CD4-positive, CD25-positive, alpha-beta regulatory T cell (primary cell): ENCODE data around the gene ADAMTS19. TPM values are rescaled to one million over a fixed set of nuclear protein-coding genes. Genes with fewer than 3 reads are reported as not detected.

Experiments used
- ATAC-seq, 2 donors: fragments of 150-1000 bp; cut with Tn5 transposase; one replicate each; pipeline ENCODE4 v1.10.0; 2021; ENCODE audit warnings: low read depth in 2 of 2, moderate number of reproducible peaks in 2 of 2, moderate library complexity in 1 of 2
- DNase-seq, 3 donors: peaks; one replicate each; pipeline versions ENCODE4 v3.0.0 to v3.0.0-alpha.2; 2012 to 2022; ENCODE audit warnings: mixed read lengths in 1 of 3
- H3K27ac ChIP-seq: one replicate; pipeline ENCODE4 v1.7.0; 2013; ENCODE audit warnings: mild to moderate bottlenecking, low read length; ENCODE audit not compliant: insufficient read depth, poor library complexity, severe bottlenecking
- H3K27me3 ChIP-seq: one replicate; pipeline ENCODE4 v1.7.0; 2013; ENCODE audit warnings: low read length; ENCODE audit not compliant: control insufficient read depth, insufficient read depth
- H3K36me3 ChIP-seq: one replicate; pipeline ENCODE4 v1.7.0; 2013; ENCODE audit warnings: mild to moderate bottlenecking, low read length, moderate library complexity; ENCODE audit not compliant: control insufficient read depth, insufficient read depth
- H3K4me1 ChIP-seq: 2 replicates; pipeline ENCODE4 v1.7.0; 2013; ENCODE audit warnings: mild to moderate bottlenecking, low read length; ENCODE audit not compliant: insufficient read depth, control insufficient read depth, poor library complexity, severe bottlenecking
- H3K4me3 ChIP-seq: one replicate; pipeline ENCODE4 v1.7.0; 2013; ENCODE audit warnings: low read depth, mild to moderate bottlenecking, low read length, moderate library complexity
- H3K9me3 ChIP-seq, 2 experiments: 1 replicate in 1 of 2; 2 replicates in 1 of 2; pipeline ENCODE4 v1.7.0; 2013; ENCODE audit warnings: low read length in 2 of 2, mild to moderate bottlenecking in 1 of 2, moderate library complexity in 1 of 2; ENCODE audit not compliant: control insufficient read depth in 2 of 2
- H3K27ac Mint-ChIP-seq, 3 donors: one replicate each; pipeline ENCODE4 v1.8.0; 2020 to 2022; ENCODE audit warnings: mild to moderate bottlenecking in 3 of 3, mixed read lengths in 3 of 3, moderate library complexity in 2 of 3
- H3K27me3 Mint-ChIP-seq: one replicate; pipeline ENCODE4 v1.8.0; 2022; ENCODE audit warnings: mild to moderate bottlenecking, mixed read lengths
- H3K36me3 Mint-ChIP-seq: one replicate; pipeline ENCODE4 v1.8.0; 2020; ENCODE audit warnings: mixed read lengths
- H3K4me1 Mint-ChIP-seq, 4 donors: one replicate each; pipeline ENCODE4 v1.8.0; 2020 to 2022; ENCODE audit warnings: mixed read lengths in 4 of 4, mild to moderate bottlenecking in 1 of 4
- H3K4me3 Mint-ChIP-seq, 4 donors: one replicate each; pipeline ENCODE4 v1.8.0; 2020 to 2022; ENCODE audit warnings: mild to moderate bottlenecking in 4 of 4, mixed read lengths in 4 of 4, moderate library complexity in 3 of 4
- H3K9me3 Mint-ChIP-seq, 7 donors: one replicate each; pipeline ENCODE4 v1.8.0; 2020 to 2022; ENCODE audit warnings: mixed read lengths in 7 of 7, mild to moderate bottlenecking in 3 of 7, moderate library complexity in 2 of 7
- polyA plus RNA-seq, 4 donors: library from polyadenylated mRNA; unstranded; fragments of 300-500 nt; fragmentation: Illumina TruSeq; gene quantifications; one replicate each; pipeline ENCODE4 v1.2.3, GENCODE V29; 2021
- total RNA-seq: library from RNA; stranded (reverse); gene quantifications from one replicate; pipeline ENCODE4 v1.2.3, GENCODE V29; 2022

ADAMTS19 gene
- total and polyA plus RNA-seq, 5 donors from 2014 or later = not detected

- H3K4me3 Mint-ChIP-seq = no peak overlapping the region
- ATAC-seq (no peak), DNase-seq (no peak)
- no peaks in the 10 kb centered on the region for H3K4me1 ChIP-seq
- H3K27me3 Mint-ChIP-seq = no peaks in the 10 kb centered on the region
- no peaks in the 10 kb centered on the region for H3K36me3 Mint-ChIP-seq
- H3K9me3 ChIP-seq = no peaks in the 10 kb centered on the region
- no peaks in the 10 kb centered on the region for H3K4me1 Mint-ChIP-seq
- peaks cover 0 to 2% (median 0%) of the 10 kb centered on the region in 7 donors for H3K9me3 Mint-ChIP-seq
- no peak overlapping the region for H3K27ac Mint-ChIP-seq
- no peaks in the 10 kb centered on the region for H3K27me3 ChIP-seq
- H3K36me3 ChIP-seq = no peaks in the 10 kb centered on the region
- no peak overlapping the region for H3K4me3 ChIP-seq
- no peak overlapping the region for H3K27ac ChIP-seq
These were observed 283.6 kb downstream of the ADAMTS19 start for GRCh38 chr5:129743541-129744187.

GRCh38 chr5:129745997-129746396 is 285.9 kb downstream of the ADAMTS19 start:
- DNase-seq = no peak
- Mint-ChIP-seq H3K27ac (no peak overlapping the region), H3K9me3 (peaks cover 0 to 2% (median 0%) of the 10 kb centered on the region in 7 donors), H3K4me1 (no peaks in the 10 kb centered on the region), H3K36me3 (no peaks in the 10 kb centered on the region), H3K27me3 (no peaks in the 10 kb centered on the region), H3K4me3 (no peak overlapping the region)
- H3K27ac ChIP-seq = no peak overlapping the region
- H3K4me1 ChIP-seq = no peaks in the 10 kb centered on the region
- no peak for ATAC-seq
- H3K9me3 ChIP-seq = no peaks in the 10 kb centered on the region
- no peaks in the 10 kb centered on the region for H3K27me3 ChIP-seq
- no peak overlapping the region for H3K4me3 ChIP-seq
- no peaks in the 10 kb centered on the region for H3K36me3 ChIP-seq

DNA sequence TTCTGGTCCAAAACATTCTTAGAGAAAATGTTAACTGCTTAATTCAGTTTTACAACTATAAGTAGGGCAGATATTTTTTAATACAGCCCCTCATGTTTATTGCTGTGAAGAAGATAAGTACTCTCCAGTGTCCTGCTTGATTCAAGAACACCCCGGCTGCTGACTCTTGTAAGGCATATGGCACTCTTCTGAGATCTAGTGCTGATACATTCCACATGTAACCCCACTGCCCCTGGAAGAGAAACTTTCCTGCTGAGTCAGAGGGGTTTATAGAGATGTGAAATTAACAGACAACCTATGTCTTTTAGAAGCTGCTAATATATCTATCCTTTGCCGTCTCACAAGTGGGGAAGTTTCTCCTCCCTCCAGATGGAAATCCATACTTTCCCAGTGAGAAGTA is 286.8 kb downstream of the ADAMTS19 start:
- ATAC-seq (no peak), DNase-seq (no peak)
- Histone ChIP-seq H3K27ac (no peak overlapping the region), H3K9me3 (no peaks in the 10 kb centered on the region), H3K36me3 (no peaks in the 10 kb centered on the region), H3K4me1 (no peaks in the 10 kb centered on the region), H3K27me3 (no peaks in the 10 kb centered on the region), H3K4me3 (no peak overlapping the region)
- Mint-ChIP-seq H3K27me3 (no peaks in the 10 kb centered on the region), H3K9me3 (peaks cover 0 to 2% (median 0%) of the 10 kb centered on the region in 7 donors), H3K4me1 (no peaks in the 10 kb centered on the region), H3K27ac (no peak overlapping the region), H3K4me3 (no peak overlapping the region), H3K36me3 (no peaks in the 10 kb centered on the region)

GRCh38 chr5:129747572-129748407 is 287.7 kb downstream of the ADAMTS19 start, which contains the start of gene MINAR2:
Gene MINAR2 (plus strand): TSS chr5:129748094. CDS start chr5:129748191, 97 bp downstream.
- Mint-ChIP-seq H3K36me3 (no peaks in the 10 kb centered on the region), H3K4me1 (no peaks in the 10 kb centered on the region), H3K9me3 (peaks cover 0 to 2% (median 0%) of the 10 kb centered on the region in 7 donors), H3K27me3 (no peaks in the 10 kb centered on the region), H3K4me3 (no peak within 1 kb of the TSS), H3K27ac (no peak within 1 kb of the TSS)
- DNase-seq (no peak), ATAC-seq (no peak)
- H3K9me3 ChIP-seq = no peaks in the 10 kb centered on the region
- no peak within 1 kb of the TSS for H3K4me3 ChIP-seq
- no peak within 1 kb of the TSS for H3K27ac ChIP-seq
- H3K27me3 ChIP-seq = no peaks in the 10 kb centered on the region
- no peaks in the 10 kb centered on the region for H3K4me1 ChIP-seq
- H3K36me3 ChIP-seq = no peaks in the 10 kb centered on the region

DNA sequence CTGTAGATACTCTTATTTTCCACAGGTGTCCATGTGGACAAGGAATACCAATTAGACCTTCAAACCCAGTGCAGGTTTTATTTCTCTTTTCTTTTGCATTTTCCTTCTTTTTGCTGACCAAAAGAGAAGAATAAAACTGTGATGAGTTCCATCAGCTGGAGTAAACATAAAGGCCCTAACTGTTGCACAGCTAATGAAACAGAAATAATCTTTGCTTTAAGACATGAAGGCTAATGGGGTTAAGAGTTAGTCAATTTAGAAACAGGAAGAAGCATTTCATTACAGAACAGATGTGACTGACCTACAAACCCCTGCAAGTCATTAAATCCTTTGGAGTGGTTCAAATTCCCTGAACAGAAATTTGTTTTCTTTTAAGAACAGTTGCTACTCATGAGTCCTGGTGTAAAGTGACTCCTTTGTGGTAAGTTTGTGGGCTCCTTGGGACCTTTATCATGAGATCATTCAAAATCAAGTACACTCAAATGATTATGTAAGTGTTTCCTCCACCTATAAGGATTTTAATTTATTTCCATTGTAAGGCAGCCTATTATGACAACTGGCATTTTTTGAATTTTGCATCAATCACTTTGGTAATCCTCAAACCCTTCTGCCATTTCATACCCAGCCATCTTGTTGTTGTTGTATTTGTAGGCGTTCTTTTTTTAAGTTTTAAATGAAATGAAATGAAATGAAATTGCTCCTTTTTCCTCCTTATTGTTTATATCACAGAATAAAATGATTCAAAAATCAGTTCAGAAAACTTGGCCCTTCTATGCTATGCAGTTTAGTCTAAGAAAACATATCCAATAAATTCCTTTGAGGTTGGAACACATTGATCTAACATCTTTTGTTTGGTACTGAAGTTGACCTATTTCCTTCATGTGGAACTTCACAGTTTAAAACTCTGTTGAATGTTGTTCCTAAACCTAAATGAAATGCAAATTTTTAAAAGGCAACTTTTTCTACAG is 289.1 kb downstream of the ADAMTS19 start:
- Histone ChIP-seq H3K4me1 (no peaks in the 10 kb centered on the region), H3K4me3 (no peak overlapping the region), H3K9me3 (no peaks in the 10 kb centered on the region), H3K36me3 (no peaks in the 10 kb centered on the region), H3K27me3 (no peaks in the 10 kb centered on the region), H3K27ac (no peak overlapping the region)
- ATAC-seq = no peak
- peaks cover 0 to 2% (median 0%) of the 10 kb centered on the region in 7 donors for H3K9me3 Mint-ChIP-seq
- no peak for DNase-seq
- H3K36me3 Mint-ChIP-seq = no peaks in the 10 kb centered on the region
- H3K27me3 Mint-ChIP-seq = no peaks in the 10 kb centered on the region
- H3K4me3 Mint-ChIP-seq = no peak overlapping the region
- no peak overlapping the region for H3K27ac Mint-ChIP-seq
- no peaks in the 10 kb centered on the region for H3K4me1 Mint-ChIP-seq

DNA sequence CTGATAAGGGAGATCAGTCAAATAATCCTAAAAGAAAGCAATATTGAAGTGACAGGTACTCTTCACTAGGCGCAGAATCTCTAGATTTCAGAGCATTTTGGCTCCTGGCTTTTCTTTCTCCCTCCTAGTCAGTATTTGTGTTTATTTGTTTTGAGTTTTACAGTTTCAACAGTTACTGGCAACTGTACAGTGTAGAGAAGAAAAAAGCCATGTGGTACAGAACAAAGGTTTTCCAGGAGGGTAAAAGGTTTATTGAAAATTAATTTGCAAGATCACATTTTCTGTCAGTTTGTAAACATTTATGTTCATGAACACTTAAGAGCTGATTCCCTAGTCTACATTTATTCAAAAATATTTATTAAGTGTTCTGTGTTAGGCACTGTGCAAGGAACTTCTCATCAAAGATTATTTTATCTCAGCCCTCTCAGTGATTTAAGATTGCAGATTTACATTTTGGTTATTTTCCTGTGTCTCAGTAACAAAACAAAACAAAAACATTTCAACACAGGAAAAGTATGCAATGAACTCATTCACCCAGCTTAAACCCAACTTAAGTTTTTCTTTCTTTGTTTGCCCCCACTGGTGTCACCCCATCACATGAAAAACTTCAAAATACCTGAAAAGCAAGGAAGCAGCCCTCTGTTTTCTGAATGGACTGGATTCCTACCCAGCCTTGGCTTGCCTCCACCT is 300.7 kb downstream of the ADAMTS19 start:
- Histone ChIP-seq H3K27ac (no peak overlapping the region), H3K4me3 (no peak overlapping the region), H3K9me3 (no peaks in the 10 kb centered on the region), H3K27me3 (no peaks in the 10 kb centered on the region), H3K36me3 (no peaks in the 10 kb centered on the region), H3K4me1 (no peaks in the 10 kb centered on the region)
- DNase-seq (no peak), ATAC-seq (no peak)
- H3K27me3 Mint-ChIP-seq = no peaks in the 10 kb centered on the region
- H3K27ac Mint-ChIP-seq = no peak overlapping the region
- H3K36me3 Mint-ChIP-seq = no peaks in the 10 kb centered on the region
- no peak overlapping the region for H3K4me3 Mint-ChIP-seq
- no peaks in the 10 kb centered on the region for H3K4me1 Mint-ChIP-seq
- no peaks in the 10 kb centered on the region for H3K9me3 Mint-ChIP-seq

DNA sequence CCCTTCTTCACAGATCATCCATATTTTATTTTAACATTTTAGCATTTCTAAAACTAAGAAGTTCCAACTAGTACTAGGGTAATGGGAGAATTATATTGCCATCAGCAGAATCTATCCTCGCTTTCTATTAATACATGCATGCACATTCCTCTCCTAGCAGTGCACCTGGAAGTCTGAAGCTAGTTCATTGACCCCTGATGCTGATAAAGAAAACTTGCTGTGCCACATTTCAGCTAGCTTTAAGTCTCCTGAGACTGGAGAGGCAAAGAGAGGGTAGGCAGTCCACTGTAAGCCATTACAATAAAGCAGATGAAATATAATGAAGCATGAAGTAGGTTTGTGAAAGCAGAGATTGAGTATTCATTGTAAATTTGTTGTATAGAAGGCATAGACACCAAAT is 303.6 kb downstream of the ADAMTS19 start:
- Histone ChIP-seq H3K9me3 (no peaks in the 10 kb centered on the region), H3K36me3 (no peaks in the 10 kb centered on the region), H3K27ac (no peak overlapping the region), H3K27me3 (peaks cover 2% of the 10 kb centered on the region), H3K4me3 (no peak overlapping the region), H3K4me1 (no peaks in the 10 kb centered on the region)
- no peaks in the 10 kb centered on the region for H3K36me3 Mint-ChIP-seq
- H3K27ac Mint-ChIP-seq = no peak overlapping the region
- no peak overlapping the region for H3K4me3 Mint-ChIP-seq
- peaks cover 7% of the 10 kb centered on the region for H3K27me3 Mint-ChIP-seq
- peaks cover 0 to 2% (median 1%) of the 10 kb centered on the region in 4 donors for H3K4me1 Mint-ChIP-seq
- ATAC-seq (no peak), DNase-seq (no peak)
- no peaks in the 10 kb centered on the region for H3K9me3 Mint-ChIP-seq
